Measurements from ENCODE around the gene MROH8. TPM values are rescaled to one million over a fixed set of nuclear protein-coding genes. Genes with fewer than 3 reads are reported as not detected.

The MROH8 gene
- total and polyA plus RNA-seq, 2 experiments from 2014 or later = 0.63 to 0.68 TPM

DNA sequence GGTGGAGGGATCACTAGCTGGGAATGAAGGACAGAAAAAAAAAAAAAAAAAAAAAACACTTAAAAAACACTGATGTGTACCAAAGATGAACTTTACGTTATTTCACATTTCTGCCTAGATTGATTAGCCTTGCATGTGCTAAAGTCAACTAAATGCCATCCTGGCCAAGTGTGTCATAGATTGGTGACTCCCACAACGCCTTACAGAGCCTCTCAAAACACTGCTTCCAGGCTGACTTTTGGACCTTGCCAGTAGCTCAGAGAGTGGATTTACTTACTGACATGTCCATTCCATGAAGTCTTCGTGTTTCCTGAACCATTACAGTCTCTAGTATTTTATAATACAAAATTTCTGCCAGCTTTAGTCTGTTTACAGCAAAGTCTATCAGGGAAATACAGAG, 124.1 kb downstream of the MROH8 start:
- Mint-ChIP-seq H3K36me3 (ENCODE audit: low read depth) (peaks cover 79% of the 10 kb centered on the region), H3K4me3 (no peak overlapping the region), H3K4me1 (no peaks in the 10 kb centered on the region), H3K27ac (no peak overlapping the region), H3K9me3 (no peaks in the 10 kb centered on the region), H3K27me3 (ENCODE audit: insufficient read depth, low read depth, poor library complexity) (peaks cover 3% of the 10 kb centered on the region)
- no peaks in the 10 kb centered on the region for H3K9me2 ChIP-seq (ENCODE audit: insufficient read depth)
- H3K4me1 ChIP-seq (ENCODE audit: insufficient read depth) = no peaks in the 10 kb centered on the region
- no peaks in the 10 kb centered on the region for H3K79me2 ChIP-seq (replicated peaks; ENCODE audit: insufficient read depth)
- H3K4me2 ChIP-seq = no peak overlapping the region
- no peaks in the 10 kb centered on the region for H3F3A ChIP-seq (replicated peaks; ENCODE audit: low read depth)
- no peak overlapping the region for H2AFZ ChIP-seq
- ATAC-seq (no peak), DNase-seq (ENCODE audit: low spot score) (no peak)
- no peak overlapping the region for H3K4me3 ChIP-seq
- H4K20me1 ChIP-seq (replicated peaks; ENCODE audit: insufficient read depth) = 0 out of 2 replicates have a peak, but pooled peaks cover 5% of the 10 kb centered on the region
- peaks cover 43% of the 10 kb centered on the region for H3K36me3 ChIP-seq (ENCODE audit: insufficient read depth)
- no peak overlapping the region for H3K27ac ChIP-seq (ENCODE audit: low read depth)
- TF ChIP-seq, protein P1, sequence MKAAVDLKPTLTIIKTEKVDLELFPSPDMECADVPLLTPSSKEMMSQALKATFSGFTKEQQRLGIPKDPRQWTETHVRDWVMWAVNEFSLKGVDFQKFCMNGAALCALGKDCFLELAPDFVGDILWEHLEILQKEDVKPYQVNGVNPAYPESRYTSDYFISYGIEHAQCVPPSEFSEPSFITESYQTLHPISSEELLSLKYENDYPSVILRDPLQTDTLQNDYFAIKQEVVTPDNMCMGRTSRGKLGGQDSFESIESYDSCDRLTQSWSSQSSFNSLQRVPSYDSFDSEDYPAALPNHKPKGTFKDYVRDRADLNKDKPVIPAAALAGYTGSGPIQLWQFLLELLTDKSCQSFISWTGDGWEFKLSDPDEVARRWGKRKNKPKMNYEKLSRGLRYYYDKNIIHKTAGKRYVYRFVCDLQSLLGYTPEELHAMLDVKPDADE (IDR thresholded peaks at IDR 0.05) = no peak
- TF ChIP-seq EZH2 (IDR thresholded peaks at IDR 0.05; ENCODE audit: low read depth, unreplicated experiment) (no peak), EZH2phosphoT487 (IDR thresholded peaks at IDR 0.05; ENCODE audit: unreplicated experiment) (no peak), ZNF331 (CRISPR knock-in tag; IDR thresholded peaks at IDR 0.05; ENCODE audit: low read depth) (no peak), JUNB (IDR thresholded peaks at IDR 0.05; ENCODE audit: unreplicated experiment) (no peak), CREB1 (CRISPR knock-in tag; IDR thresholded peaks at IDR 0.05; ENCODE audit: low read depth) (no peak), NANOG (IDR thresholded peaks at IDR 0.05; ENCODE audit: borderline replicate concordance) (no peak), ZNF114 (CRISPR knock-in tag; IDR thresholded peaks at IDR 0.05) (no peak), STAT1 (IDR thresholded peaks at IDR 0.05; ENCODE audit: unreplicated experiment) (no peak), POLR2AphosphoS5 (IDR thresholded peaks at IDR 0.05; ENCODE audit: low read depth) (no peak)
- TF ChIP-seq, protein P2, sequence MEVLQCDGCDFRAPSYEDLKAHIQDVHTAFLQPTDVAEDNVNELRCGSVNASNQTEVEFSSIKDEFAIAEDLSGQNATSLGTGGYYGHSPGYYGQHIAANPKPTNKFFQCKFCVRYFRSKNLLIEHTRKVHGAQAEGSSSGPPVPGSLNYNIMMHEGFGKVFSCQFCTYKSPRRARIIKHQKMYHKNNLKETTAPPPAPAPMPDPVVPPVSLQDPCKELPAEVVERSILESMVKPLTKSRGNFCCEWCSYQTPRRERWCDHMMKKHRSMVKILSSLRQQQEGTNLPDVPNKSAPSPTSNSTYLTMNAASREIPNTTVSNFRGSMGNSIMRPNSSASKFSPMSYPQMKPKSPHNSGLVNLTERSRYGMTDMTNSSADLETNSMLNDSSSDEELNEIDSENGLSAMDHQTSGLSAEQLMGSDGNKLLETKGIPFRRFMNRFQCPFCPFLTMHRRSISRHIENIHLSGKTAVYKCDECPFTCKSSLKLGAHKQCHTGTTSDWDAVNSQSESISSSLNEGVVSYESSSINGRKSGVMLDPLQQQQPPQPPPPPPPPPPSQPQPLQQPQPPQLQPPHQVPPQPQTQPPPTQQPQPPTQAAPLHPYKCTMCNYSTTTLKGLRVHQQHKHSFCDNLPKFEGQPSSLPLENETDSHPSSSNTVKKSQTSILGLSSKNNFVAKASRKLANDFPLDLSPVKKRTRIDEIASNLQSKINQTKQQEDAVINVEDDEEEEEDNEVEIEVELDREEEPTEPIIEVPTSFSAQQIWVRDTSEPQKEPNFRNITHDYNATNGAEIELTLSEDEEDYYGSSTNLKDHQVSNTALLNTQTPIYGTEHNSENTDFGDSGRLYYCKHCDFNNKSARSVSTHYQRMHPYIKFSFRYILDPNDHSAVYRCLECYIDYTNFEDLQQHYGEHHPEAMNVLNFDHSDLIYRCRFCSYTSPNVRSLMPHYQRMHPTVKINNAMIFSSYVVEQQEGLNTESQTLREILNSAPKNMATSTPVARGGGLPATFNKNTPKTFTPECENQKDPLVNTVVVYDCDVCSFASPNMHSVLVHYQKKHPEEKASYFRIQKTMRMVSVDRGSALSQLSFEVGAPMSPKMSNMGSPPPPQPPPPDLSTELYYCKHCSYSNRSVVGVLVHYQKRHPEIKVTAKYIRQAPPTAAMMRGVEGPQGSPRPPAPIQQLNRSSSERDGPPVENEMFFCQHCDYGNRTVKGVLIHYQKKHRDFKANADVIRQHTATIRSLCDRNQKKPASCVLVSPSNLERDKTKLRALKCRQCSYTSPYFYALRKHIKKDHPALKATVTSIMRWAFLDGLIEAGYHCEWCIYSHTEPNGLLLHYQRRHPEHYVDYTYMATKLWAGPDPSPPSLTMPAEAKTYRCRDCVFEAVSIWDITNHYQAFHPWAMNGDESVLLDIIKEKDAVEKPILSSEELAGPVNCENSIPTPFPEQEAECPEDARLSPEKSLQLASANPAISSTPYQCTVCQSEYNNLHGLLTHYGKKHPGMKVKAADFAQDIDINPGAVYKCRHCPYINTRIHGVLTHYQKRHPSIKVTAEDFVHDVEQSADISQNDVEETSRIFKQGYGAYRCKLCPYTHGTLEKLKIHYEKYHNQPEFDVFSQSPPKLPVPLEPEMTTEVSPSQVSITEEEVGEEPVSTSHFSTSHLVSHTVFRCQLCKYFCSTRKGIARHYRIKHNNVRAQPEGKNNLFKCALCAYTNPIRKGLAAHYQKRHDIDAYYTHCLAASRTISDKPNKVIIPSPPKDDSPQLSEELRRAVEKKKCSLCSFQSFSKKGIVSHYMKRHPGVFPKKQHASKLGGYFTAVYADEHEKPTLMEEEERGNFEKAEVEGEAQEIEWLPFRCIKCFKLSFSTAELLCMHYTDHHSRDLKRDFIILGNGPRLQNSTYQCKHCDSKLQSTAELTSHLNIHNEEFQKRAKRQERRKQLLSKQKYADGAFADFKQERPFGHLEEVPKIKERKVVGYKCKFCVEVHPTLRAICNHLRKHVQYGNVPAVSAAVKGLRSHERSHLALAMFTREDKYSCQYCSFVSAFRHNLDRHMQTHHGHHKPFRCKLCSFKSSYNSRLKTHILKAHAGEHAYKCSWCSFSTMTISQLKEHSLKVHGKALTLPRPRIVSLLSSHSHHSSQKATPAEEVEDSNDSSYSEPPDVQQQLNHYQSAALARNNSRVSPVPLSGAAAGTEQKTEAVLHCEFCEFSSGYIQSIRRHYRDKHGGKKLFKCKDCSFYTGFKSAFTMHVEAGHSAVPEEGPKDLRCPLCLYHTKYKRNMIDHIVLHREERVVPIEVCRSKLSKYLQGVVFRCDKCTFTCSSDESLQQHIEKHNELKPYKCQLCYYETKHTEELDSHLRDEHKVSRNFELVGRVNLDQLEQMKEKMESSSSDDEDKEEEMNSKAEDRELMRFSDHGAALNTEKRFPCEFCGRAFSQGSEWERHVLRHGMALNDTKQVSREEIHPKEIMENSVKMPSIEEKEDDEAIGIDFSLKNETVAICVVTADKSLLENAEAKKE (CRISPR knock-in tag; IDR thresholded peaks at IDR 0.05) = no peak
- TF ChIP-seq, protein P3, sequence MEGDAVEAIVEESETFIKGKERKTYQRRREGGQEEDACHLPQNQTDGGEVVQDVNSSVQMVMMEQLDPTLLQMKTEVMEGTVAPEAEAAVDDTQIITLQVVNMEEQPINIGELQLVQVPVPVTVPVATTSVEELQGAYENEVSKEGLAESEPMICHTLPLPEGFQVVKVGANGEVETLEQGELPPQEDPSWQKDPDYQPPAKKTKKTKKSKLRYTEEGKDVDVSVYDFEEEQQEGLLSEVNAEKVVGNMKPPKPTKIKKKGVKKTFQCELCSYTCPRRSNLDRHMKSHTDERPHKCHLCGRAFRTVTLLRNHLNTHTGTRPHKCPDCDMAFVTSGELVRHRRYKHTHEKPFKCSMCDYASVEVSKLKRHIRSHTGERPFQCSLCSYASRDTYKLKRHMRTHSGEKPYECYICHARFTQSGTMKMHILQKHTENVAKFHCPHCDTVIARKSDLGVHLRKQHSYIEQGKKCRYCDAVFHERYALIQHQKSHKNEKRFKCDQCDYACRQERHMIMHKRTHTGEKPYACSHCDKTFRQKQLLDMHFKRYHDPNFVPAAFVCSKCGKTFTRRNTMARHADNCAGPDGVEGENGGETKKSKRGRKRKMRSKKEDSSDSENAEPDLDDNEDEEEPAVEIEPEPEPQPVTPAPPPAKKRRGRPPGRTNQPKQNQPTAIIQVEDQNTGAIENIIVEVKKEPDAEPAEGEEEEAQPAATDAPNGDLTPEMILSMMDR (conservative IDR thresholded peaks at IDR 0.05; ENCODE audit: low read depth in 2 of 2) = no peak
- TF ChIP-seq, protein P4, sequence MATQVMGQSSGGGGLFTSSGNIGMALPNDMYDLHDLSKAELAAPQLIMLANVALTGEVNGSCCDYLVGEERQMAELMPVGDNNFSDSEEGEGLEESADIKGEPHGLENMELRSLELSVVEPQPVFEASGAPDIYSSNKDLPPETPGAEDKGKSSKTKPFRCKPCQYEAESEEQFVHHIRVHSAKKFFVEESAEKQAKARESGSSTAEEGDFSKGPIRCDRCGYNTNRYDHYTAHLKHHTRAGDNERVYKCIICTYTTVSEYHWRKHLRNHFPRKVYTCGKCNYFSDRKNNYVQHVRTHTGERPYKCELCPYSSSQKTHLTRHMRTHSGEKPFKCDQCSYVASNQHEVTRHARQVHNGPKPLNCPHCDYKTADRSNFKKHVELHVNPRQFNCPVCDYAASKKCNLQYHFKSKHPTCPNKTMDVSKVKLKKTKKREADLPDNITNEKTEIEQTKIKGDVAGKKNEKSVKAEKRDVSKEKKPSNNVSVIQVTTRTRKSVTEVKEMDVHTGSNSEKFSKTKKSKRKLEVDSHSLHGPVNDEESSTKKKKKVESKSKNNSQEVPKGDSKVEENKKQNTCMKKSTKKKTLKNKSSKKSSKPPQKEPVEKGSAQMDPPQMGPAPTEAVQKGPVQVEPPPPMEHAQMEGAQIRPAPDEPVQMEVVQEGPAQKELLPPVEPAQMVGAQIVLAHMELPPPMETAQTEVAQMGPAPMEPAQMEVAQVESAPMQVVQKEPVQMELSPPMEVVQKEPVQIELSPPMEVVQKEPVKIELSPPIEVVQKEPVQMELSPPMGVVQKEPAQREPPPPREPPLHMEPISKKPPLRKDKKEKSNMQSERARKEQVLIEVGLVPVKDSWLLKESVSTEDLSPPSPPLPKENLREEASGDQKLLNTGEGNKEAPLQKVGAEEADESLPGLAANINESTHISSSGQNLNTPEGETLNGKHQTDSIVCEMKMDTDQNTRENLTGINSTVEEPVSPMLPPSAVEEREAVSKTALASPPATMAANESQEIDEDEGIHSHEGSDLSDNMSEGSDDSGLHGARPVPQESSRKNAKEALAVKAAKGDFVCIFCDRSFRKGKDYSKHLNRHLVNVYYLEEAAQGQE (IDR thresholded peaks at IDR 0.05; ENCODE audit: unreplicated experiment) = no peak
- H3K27me3 ChIP-seq (ENCODE audit: insufficient read depth) = no peaks in the 10 kb centered on the region
